GM10266 (cell line): ENCODE data around the gene MYADML2.
A peak's percentile ranks its signal among the peaks of the same experiment; 100 is the strongest.

Source experiments
- DNase-seq: peaks from one replicate; pipeline ENCODE4 v3.0.0; 2012; ENCODE audit errors: extremely low spot score
- TF ChIP-seq, protein P1 (sequence below): IDR thresholded peaks from 2 replicates; pipeline ENCODE4 v1.5.1; 2012; ENCODE audit warnings: mild to moderate bottlenecking, low read depth; ENCODE audit not compliant: control insufficient read depth, insufficient read depth; ENCODE audit errors: missing control alignments

The MYADML2 gene

DNA sequence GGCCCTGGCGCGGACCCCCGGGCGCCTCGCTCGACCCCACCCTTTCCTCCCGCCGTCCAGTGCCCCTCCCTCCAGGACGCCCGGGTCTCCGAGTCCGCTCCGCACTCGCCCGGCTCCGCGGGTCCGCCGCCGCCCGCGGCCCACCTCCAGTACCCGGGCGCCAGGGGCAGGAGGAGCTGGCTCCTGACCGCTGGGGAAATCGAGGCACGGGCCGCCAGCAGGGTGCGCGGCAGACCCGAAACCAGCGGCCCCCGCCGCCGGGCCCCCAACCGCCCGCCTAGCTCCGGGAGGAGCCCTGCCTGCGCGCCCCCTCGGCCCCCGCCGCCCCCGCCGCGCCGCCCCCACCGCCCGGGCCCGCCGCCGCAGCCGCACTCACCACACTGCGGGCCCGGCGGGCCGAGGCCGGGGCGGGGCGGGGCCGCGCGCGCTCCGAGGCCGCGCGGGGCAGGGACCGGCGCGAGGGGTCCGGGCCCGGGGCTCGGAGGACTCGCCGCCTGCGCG, 19.8 kb downstream of the MYADML2 start:
- TF ChIP-seq, protein P1, sequence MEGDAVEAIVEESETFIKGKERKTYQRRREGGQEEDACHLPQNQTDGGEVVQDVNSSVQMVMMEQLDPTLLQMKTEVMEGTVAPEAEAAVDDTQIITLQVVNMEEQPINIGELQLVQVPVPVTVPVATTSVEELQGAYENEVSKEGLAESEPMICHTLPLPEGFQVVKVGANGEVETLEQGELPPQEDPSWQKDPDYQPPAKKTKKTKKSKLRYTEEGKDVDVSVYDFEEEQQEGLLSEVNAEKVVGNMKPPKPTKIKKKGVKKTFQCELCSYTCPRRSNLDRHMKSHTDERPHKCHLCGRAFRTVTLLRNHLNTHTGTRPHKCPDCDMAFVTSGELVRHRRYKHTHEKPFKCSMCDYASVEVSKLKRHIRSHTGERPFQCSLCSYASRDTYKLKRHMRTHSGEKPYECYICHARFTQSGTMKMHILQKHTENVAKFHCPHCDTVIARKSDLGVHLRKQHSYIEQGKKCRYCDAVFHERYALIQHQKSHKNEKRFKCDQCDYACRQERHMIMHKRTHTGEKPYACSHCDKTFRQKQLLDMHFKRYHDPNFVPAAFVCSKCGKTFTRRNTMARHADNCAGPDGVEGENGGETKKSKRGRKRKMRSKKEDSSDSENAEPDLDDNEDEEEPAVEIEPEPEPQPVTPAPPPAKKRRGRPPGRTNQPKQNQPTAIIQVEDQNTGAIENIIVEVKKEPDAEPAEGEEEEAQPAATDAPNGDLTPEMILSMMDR, result peak; percentile 18
- DNase-seq, result peak; percentile 70

DNA sequence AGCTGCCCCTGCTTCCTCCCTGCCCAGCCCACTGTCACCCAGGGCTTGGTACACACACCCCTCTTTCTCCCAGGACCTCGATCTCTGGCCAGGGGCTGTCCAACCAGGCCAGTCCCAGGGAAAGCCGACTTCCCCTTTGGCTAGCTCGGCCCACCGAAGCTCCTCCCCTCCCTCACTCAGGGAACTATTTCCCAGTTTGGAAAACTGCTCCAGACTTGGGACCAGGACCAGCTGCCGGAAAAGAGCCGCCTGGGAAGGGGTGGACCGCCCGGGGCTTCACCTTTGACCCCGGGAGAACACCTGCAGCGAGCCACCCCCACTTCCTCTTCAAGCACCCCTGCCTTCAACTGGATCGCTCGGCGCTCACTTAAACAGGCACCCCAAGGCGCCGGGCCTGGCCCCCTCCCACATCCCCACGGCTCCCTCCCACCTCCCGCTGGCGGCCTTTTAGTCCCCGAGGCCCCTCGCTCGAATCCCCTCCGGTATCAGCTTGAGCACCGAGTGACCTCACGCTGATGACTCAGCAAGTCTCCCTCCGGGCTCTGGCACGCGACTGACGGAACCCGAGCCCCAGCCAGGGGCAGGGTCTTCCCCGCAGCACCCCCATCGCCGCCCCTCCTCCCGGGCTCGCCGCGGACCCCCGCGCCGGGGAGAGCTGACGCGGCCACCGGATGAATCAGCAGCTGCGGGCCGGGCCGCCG, 20.4 kb downstream of the MYADML2 start:
- DNase-seq, result peak; percentile 85
- TF ChIP-seq, protein P1, result no peak

DNA sequence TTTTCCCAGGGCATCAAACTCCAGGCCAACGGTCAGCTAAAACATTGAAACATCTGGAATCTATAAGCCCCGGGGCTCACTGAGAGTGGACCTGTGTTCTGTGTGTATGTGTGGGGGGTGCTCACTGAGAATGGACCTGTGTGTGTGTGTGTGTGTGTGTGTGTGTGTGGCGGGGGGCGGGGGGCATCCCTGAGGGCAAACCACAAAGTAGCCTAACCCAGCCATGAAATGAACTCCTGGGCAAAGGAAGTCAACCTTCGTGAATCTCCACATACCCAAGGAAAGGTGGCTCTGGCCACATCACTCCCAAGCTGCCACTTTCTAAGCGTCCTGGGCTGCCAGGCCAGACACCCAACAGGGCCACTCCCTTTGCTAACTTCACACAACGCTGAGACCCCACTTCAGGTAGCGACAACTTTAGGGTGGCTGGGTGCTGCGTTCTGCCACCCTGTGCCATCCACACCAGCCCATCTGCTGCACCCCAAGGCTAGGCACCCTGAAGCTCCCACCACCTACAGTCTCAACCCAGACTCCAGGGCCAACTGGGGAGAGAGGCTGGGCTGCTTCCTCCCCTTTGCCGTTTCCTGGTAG, 21.1 kb downstream of the MYADML2 start:
- no peak for DNase-seq

GRCh38 chr17:81924557-81925532, 22.2 kb downstream of the MYADML2 start:
- DNase-seq, result no peak
- TF ChIP-seq, protein P1, result no peak

More for the DNA sequence above, 21.1 kb downstream of the MYADML2 start:
- TF ChIP-seq, protein P1, result no peak

DNA sequence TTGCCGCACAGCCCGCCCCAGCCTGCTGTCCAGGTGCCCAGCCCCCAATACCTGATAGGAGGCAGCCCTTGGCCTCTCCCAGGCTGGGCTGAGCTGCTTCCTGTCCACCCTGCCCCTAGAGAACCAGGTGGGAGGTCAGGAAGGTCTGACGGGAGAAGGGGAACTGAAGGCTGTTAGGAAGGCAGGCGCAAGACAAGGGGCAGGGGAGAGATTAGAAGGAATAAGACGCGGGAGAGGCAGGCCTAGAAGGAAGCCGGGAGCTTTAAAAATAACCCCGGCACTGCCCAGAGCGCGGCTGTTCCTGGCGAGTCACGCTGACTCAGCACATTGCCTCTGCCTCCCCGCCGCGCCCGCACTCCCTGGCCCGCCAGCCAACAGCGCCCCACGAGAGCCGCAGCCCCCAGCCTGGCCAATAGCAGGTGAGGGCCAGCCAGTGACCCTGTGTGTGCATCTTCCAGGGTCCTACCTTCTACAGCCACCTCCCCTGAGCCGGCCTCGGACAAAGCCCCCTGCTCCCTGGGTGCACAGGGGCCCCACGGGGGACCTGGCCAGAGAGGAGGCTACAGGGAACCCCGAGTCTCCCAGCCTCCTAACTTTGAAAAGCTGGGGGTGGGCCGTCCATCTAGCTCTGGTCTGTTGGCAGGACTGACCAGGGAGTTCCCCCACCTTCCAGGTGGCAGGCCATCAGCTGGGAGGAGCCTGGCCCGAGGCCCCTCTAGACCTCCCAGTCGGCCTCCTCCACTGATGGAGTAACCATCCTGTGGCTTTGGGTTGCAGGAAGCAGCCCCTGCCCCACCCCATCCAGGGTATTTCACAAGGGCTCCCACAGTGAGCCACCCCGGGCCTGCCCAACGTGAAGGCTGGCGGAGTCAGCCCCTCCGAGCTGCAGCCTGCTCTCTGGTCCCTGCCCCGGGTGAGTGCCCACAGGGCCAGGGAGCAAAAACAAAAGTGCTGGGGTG, 23.5 kb downstream of the MYADML2 start:
- TF ChIP-seq, protein P1, result no peak
- no peak for DNase-seq

DNA sequence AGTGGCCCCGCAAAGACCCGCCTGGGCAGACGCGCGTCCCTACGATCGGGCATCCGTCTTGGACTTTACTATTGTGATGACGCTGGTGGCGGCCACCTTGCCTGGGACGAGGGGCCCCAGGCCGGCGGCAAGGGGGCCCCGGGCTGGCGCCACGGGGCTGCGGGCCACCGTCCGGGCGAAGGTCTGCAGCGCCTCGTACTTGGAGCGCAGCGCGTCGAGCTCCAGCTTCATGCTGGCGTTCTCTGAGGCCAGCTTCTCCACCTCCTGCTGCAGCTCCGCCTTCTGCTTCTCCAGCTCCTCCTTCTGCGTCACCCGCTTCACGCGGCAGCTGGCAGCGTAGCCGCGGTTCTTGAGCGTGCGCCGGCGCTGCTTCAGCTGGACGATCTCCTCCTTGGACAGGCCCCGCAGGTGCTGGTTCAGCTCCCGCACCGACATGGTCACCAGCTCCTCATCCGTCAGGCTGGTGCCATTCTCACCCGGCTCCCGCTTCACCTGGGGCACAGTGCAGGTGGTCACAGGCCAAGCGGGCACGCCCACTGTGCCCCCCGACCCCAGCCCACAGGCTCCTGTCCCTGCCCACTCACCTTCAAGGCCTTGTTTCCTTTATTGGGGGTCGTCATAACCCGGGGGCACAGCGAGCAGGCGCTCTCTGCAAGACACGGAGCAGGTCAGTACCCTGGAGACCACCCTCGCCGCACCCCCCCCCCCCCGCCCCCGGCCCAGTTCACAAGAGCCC, 24.3 kb downstream of the MYADML2 start:
- TF ChIP-seq, protein P1, result no peak
- no peak for DNase-seq
